ENCODE results near the gene HSPG2. TPM values are rescaled to one million over a fixed set of nuclear protein-coding genes. Genes with fewer than 3 reads are reported as not detected.

The HSPG2 gene
- polyA plus RNA-seq, 1 donor, result 350 TPM

DNA sequence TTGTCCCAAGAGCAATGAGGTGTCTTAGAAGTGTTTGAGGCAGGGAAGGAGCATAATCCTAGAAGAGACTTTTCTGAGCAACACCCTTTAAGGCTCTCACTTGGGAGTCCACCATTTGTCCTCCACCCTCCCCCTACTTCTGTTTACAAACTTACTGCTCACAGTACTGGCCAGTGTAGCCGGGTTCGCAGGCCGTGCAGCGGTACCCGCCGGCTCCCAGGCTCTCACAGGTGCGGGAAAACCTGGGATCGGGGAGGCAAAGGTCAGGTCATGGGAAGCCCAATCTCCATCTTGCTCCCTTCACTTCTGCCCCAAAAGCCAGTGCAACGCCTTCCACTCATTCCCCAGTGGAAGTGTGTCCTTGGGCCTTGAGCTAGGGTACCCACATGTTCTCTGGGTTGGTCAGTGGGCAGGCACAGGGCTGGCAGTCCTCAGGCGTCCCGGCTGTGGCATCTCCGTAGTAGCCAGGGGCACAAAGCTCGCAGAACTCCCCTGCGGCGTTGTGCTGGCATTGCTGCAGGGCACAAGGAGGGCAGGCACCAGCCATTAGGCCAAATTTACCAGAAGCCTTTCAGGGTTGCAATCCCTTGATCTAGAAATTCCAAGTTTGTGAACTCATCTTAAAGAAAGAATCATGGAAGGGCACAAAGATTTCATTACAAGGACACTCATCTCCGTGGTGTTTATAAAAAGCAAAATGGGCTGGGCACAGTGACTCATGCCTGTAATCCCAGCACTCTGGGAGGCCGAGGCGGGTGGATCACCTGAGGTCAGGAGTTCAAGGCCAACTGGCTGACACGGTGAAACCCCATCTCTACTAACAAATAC lies 75.3 kb downstream of the HSPG2 start:
- no peak for DNase-seq

DNA sequence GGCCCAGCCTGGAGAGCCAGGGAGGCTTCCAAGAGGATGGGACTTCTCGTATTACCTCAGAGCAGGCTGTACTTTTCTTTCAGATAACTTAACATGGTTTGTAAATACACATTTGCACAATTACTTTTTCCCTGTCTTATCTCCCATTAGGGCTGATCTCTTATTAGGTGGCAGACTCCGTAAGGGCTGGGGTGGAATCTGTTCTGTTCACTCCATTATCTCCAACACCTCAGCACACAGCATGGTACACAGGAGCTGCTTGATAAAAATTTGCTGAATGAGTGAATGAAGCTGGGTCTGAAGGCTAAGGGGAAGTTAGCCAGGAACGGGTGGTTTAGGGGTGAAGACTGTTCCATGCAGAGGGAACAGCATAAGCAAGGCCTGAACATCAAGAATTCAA lies 76.1 kb downstream of the HSPG2 start:
- DNase-seq, result no peak

DNA sequence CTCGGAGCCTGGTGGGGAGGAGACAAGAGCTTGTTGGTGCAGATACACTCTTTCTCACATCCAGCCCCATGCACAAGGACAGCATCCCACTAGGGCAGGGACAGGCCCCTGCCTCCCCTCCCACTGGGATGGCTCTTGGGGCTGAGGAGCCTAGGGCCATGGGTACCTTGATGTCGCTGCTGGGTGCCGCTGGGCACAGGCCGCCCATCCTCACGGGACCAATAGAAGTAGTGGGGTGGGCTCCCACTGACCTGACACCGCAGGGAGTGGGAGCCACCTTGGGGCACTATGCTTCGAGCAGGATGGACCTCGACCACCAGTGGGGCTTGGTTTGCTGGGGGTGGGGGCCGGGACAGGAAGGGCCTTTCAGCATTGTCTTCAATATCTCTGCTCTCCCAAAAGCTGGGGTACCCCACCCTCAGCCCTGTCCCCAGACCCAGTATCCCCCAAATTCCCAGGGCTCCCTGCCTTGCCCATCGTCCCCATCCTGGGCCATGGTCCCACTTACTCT lies 77.4 kb downstream of the HSPG2 start:
- no peak for DNase-seq

DNA sequence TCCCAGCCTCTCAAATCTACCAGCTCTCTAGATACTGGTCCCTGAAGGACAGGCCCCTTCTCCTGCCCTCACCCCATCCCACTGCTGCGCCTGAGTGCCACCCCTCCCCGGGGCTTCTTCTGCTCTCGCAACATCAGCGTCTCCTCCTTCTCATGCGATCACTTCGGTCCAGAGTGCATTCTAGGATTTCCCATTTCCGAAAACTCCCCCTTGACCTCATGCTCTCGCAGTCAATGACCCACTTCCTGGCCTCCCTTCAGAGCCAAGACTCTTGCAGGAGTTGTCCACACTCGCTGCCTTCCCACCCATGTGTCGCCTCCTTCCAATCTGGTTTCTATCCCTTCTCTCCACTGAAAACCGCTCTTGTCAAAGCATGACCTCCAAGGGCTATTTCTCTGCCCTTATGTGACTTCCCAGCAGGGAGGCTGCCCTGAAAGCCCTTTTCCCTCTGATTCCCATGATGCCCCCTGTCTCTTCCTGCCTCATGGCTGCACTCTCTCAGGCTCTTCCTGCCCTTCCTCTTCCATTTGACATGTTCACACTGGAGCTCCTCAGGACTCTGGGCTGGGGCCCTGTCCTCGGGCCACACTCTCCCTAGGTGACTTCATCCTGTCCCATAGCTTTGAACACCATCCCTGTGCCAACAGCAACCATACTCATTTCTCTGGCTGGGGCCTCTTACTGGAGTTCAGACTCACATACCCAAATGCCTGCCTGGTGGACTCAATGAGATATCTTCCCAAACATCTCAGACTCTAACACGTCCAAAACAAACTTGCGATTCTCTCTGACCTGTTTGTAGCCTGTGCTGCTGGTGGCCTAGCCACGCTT lies 79.1 kb downstream of the HSPG2 start:
- DNase-seq, result no peak

DNA sequence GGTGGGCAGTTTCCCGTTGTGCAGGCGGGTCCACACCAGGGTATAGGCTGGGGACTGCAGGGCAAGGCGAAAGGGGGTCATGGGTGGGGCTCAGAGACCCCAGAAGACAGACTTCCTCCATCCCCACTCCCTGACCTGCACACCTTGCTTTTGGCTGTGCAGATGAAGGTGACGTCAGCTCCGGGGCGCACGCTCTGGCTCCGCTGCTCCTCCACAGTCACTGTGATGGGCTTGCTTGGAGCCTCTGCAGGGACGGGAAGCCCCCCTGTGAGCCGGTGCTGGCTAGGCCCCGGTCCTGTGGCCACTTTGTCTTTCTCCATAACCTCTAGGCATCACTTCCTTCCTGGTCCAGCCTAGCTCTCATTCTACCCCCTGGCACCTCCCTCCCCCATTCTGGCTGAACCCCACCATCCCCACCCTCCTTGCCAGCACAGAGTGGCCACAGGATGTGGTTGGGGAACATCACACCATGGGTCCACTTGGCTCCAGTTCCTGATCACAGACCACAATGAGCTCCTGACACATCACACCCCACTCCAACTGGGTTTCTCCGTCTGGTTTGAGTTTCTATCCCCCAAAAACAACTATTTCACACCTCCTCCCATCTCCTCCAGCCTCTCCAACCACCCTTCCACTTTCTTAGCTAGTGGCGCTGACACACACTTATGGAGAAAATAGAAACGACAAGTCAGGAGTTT lies 79.8 kb downstream of the HSPG2 start:
- DNase-seq, result no peak

DNA sequence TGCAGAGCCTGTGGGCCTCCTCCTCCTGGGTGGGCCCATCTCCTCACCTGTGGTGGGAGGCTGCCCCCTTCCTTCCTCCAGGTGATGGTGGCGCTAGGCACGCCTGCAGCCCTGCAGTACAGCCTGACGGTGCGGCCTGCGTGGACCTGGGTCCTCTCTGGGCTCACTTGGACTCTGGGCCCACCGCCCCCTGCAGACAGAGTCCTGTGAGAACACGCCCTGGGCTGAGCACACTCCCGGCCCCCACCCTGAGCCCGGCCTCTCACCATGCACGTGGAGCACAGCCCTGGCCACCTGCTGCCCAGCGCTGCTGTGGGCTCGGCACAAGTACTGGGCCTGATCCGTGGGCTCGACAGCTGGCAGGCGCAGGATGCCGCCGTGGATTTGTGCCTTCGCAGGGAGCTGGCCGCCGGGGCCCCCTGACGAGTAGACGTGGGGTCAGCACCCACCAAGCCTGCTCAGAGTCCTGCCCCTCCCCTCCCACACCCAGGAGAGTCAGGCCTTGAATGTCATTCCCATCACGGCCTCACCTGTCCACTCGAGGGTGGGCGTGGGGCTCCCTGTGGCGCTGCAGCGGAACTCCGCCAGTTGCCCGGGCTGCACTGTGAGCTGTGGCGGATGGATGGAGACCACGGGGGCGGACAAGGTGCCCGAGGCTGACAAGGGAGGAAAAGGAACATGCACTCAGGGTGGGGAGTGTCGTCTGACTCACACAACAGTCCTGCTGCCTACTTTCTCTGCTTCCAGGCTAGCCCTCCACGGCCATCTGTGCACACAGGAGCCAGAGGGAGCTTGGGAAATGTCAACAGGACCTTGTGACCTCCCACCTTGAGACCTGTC lies 81.6 kb downstream of the HSPG2 start:
- no peak for DNase-seq

DNA sequence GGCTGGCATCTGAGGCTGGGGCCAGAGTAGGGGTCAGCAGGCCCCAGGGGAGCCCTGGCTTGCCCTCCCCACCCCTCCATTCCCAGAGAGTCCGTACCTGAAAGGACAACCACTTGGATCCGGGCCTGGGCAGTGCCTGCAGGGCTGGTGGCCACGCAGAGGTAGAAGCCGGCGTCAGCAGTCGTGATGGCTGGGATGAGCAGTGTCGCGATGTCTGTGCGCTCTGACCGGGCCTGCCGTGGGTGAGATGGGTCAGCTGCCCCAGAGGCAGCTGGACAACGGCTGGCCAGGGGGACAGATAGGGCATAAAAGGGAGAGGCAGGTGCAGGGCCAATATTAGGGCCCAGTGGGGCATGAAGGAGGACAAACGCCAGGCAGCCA lies 82.4 kb downstream of the HSPG2 start:
- no peak for DNase-seq

DNA sequence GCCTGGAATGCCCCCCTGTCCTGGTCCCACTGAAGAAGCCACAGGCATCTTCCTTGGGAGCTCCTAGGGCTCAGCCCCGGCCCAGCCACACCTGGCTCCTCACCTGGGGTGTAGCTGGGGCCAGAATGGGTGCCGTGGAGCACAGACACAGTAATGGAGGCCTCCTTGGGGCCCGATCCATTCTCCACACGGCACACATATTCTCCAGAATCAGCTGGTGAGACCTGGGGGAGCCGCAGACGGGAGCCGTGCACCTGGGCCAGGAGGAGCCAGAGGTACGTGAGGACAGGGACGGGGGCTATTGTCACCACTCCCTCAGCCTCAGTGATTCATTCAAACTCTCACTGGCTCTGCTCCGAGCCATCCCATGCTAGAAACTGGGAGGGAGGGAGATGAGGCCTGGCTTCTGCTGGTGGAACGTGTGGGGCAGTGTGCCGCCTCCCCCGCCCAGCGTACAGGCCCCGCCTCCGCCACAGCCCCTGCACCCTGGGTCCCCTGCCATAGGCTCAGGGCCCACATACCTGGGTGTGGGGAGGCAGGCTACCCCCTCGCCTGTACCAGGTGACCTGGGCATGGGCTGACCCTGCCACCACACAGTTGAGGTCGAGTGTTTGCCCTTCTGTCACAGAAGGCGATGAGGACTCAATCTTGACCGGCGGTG lies 82.9 kb downstream of the HSPG2 start:
- no peak for DNase-seq

DNA sequence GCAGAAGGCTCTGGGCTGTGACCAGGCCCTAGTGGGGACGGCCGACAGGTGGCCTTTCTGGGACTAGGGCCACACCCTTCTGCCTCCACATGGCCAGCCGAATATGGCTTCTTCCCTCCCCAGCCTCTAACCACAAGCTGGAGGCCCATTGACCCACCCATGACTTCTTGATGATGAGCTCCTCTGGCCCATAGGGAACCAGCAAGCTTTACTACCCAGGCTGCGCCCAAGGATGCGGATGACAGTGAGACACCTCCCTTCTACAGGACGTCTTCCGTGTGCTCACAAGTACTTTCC lies 84.0 kb downstream of the HSPG2 start:
- DNase-seq, result no peak

DNA sequence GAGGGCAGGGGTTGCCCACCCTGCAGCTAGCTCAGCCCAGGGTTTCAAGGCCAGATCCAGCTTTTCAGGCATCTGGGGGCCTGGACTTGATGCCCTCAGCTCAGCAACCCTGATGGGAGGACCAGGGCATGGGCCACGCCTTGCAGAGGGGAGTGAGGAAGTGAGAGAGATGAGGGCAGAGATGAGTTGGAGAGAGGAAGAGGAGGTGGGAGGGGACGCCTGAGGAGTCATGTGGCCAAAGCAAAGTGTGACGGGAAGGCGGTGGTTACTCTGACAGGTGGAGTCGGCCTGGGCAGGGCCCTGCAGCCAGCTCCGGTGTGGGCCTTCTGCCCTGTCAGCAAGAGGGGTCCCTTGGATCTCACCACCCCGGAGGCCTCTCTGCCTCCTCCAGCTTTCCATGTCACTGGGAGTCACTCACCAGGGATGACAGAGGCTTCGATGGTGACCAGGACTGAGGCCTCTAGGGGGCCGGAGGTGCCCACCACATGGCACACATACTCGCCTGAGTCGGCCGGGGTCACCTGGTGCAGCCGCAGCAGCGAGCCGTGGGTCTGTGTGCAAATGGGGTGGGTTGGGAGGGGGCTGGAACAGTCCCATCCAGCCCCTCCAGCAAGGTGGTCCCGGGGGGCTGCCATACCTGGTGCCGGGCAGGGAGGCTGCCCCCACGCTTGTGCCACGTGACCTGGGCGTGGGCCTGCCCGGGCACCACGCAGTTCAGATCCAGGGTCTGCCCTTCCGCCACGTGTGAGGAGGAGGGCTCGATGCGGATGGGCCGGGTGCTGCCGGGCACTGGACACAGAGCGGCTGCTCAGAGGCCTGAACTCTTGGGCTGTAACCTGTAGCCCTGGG lies 84.6 kb downstream of the HSPG2 start:
- DNase-seq, result no peak

DNA sequence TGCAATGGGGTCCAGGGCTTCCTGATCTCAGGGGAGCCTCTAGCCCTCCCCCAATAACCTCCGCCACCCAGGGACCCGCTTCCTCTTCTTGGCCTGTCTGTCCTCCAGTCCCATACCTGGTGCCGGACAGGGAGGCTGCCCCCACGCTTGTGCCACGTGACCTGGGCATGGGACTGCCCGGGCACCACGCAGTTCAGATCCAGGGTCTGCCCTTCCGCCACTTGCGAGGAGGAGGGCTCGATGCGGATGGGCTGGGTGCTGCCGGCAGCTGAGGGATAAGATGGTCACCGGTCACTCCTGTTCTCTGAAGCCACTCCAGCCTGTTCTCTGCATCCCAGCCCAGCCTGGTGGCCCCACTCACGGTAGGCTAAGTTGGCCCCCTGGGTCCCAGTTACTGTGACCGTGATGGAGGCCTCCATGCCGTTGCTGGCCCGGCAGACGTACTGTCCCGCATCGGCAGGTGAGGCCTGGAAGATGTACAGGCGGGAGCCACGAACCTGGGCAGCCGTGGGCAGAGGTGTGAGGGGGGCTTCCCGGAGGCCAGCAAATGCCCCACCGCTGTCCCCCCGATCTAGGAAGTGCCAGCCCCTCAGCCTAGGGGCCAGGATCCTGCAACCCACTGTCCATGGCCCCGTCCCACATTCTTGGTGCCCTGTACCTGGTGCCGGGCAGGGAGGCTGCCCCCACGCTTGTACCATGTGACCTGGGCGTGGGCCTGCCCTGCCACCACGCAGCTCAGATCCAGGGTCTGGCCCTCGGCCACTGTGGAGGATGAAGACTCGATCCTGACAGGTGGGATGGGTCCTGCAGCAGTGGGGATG lies 85.5 kb downstream of the HSPG2 start:
- no peak for DNase-seq

DNA sequence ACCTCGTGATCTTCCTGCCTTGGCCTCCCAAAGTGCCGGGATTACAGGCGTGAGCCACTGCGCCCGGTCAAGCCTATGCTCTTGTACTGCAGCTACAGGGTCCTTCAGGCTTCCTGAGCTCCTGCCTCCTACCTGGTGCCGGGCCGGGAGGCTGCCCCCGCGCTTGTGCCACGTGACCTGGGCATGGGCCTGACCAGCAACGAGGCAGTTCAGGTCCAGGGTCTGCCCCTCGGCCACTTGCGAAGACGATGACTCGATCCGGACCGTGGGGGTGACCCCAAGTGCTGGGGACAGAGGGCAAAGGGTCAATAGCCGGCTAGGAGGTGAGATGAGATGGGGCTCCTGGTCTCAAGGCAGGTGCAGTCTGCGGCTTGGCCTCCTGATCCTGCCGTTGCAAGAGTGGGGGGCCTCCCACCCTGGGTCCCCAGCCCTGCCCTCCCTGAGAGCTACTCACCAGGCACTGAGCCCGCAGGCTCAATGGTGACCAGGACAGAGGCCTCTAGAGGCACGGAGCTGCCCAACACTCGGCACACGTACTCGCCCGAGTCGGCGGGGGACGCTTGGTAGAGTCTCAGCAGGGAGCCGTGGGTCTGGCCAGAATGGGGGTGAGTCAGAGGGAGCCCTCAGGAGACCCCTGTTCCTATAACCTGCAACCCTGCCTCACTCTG lies 87.1 kb downstream of the HSPG2 start:
- no peak for DNase-seq

DNA sequence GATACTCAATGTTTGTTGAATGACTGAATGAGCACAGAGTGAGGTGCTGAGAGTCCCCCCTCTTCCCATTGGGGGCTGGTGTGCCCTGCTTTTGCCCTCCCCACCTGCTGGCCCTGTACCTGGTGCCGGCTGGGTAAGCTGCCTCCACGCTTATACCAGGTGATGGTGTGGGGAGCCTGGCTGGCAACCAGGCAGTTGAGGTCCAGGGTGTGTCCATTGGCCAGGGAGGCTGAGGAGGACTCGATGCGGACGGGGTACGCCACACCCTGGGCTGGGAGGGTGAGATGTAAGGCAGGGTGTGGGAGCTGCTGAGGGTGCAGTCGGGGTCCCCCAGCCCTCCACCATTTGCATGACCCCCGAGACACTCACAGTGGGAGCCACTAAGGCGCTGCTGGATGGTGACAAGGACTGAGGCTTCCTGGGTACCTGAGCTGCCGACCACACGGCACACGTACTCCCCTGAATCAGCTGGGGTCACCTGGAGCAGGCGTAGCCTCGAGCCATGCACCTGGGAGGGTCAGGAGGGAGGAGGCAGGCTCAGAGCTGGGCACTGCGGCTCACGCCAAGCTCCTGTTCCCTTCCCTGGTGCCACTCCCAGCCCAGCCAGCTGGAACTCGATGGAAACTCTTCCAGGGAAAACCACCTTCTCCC lies 88.5 kb downstream of the HSPG2 start:
- DNase-seq, result no peak

DNA sequence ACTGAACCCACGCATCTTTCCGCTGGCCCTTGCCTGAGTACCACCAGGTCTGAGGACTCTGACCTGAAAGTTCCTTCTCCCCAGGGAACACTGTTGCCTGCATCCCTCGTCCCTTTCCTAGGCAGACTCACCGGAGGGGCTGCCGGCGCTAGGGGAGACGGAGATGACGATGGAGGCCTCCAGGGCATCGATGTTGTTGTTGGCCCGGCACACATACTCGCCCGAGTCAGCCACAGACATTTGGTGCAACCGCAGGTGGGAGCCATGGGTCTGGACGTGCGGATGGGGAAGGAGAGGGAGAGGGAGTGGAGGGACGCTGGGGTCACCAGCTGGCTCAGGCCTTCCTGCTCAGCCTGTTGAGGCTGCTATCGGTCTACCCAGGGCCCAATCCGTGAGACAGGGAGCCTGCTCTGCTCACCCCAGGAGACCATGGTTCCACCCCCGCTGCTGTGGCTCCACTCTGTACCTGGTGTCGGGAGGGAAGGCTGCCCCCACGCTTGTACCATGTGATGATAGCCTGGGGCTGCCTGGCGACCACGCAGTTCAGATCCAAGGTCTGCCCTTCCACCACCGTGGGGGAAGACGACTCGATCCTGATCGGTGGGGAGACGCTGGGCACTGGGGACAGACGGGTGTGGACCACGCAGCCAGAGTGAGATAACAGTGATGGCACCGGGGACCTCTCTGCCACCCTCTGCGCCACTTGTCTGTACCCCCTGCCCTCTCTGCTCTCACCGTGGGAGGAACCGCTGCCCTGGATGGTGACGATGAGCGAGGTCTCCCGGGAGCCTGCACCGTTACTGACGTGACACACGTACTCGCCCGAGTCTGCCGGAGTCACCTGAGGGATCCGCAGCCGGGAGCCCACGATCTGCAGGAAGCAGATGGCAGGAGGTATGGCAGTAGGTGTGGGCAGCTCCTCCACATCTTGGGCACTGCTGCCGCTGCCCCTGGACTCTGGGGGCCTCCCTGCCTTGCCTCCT lies 89.6 kb downstream of the HSPG2 start:
- DNase-seq, result no peak

DNA sequence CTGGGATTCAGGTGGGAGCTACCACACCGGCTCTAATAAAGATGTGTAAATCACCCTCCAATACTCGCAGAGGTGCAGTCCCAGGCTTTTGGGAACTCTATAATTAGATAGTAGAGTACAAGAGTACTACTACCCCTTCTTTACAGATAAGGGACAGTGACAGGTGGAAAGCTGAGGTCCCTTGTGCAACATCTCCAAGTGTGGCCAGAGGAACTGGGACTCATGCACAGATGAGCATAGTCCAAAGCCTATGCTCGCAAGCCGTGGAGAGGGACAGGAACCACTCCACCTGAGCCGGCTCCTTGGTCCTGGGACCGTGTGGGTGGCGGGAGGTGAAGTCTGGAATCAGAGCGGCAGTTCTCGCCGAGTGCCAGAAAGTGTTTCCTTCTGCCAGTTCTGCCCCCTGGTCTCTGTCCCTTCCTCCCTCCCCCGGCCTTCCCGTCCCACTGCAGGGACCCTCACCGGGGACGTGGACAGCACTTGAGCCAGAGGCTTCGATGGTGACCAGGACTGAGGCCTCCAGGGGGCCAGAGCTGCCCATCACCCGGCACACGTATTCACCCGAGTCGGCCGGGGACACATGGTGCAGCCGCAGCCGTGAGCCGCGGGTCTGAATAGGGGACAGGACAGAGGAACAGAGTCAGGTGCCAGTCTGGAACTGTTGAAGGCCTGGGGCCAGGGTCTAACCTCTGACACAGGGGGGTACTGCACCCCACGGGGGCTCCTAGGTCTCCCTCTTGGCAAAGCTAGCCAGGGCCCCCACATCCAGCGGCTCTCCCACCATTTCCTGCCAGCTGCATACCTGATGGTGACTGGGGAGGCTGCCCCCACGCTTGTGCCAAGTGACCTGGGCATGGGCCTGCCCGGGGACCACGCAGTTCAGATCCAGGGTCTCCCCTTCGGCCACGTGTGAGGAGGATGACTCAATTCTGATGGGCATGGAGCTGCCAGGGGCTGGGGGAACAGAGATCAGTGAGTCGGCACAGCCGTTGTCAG lies 91.2 kb downstream of the HSPG2 start:
- no peak for DNase-seq

DNA sequence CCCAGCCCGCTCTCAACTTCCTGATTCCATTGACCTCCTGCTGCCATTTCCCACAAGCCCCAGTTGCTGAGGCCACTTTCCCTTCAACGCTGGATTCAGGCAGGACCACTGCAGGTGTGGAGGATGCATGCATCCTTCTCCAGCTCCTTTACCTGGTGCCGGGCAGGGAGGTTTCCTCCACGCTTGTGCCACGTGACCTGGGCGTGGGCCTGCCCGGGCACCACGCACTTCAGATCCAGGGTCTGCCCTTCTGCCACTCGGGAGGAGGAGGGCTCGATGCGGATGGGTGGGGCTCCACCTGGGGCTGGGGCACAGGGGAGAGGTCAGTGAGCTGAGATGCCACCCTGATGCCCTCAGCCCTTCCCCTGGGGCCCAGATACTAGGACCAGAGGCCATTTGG lies 93.1 kb downstream of the HSPG2 start:
- DNase-seq, result no peak
